T-helper 2 cell (primary cell): ENCODE measurements around the gene HOXC11.
A peak's percentile ranks its signal among the peaks of the same experiment; 100 is the strongest.

Experiments used
- DNase-seq, 5 experiments: peaks; one replicate each; pipeline versions ENCODE4 v3.0.0 to v3.0.0-alpha.2; 2012 to 2022
- total RNA-seq, 2 donors: gene quantifications; one replicate each; lab custom pipeline; 2026; lab: John Stamatoyannopoulos, UW

Gene HOXC11
- total RNA-seq, result 0 reads per million in 2 donors

DNA sequence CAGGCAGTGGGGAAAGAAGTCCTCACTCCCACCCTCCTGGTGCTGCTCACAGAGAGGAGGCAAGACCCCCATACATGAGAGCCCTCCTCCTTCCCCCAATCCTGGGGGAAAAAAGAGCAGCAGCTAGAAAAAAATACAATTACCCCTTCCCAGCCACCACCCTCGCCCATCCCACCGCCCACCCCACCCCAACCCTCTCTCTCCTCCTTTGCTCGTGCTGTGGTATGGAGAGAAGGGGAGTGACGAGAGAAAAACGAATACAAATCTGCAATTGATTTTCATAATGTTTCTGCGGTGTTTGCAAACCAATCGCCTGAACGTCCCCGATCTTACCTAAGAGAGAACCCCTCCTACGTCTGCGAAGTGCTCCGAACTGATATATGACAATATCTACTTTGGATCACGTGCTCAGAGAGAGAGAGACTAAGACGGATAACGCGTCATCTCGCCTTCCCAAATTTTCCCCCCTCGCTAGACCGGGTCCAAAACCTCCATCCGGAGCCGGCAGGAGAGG is at the start of gene HOXC11:
HOXC11 (plus strand) TSS at position 405 of the 514 bp plus-strand sequence. CDS start 116 bp downstream, outside the sequence.
- no peak for DNase-seq

DNA sequence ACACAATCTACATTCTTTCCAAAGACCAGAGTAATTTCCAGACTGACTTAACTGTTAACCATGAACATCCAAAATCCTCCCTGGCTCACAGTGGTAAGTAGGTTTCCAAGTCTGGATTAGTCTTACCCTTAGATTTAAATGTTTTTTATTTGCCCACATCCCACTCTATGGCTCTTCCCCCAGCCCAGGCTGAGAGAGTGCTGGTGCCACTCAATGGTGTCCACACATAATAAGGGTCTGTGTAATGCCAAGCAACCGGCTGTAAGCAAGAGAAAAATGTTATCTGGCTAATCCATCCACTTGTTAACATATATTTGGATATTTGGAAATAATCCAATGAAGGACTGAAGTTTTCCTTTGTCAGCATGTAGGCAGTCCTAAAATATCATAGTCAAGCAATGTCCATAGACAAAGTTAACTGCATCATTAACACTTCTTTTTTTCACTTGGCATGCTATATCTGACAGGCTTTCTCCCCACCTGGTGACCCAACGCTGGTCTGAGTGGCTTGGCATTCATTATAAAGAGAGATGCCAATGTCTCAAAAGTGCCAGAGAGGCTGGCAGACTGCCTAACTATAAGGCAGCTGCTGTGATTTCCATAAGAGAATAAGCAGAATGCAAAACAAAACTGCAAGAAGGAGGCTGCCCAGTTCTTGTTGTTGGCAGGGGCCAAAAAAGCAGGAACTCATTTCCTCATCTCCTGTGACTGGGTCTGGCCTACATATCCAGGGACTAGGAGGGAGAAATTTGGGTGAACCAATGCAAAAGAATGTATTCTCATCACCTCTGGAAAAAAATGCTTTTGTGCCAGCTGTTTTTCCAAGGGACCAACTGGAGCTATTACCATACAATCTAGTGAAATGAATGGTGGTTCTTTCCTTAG is 48.2 kb upstream of the HOXC11 start:
- no peak for DNase-seq

DNA sequence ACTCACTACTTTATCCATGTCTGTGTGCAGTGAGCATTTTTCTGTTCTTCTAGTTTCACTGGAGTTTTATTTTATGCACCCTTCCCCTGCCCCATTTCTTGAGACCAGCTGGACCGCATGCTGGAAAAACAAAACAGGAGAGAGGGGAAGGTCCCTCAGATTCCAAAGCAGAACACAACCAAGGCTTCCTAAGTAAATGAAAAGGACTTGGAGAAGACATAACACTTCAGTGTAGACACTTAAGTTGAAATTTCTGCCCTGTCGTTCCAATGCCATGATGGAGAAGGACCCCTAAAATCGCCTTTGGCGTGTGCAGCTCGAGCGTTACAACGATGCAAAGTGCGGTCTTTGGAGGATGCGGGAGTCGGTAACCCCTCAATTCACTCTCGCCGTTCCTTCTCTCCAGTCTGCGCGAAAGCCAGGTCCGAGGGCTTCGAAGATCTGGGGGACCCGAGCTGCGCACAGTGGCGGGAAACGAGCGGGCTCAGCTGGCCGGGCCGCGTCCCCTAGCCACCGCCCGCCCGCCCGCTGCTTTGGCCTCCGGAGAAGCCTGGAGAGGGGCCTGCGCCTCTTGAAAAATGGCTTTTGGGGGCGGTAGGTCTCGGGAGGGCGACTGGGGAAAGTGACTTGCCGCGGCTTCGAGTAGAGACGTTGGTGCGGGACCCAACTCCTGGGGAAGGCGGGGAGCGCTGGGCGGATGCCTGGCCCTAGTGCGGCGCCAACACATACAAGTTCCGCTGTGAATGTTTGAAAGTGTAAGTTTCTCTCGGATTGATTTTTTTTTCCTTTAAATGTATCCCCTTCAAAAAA is 45.5 kb upstream of the HOXC11 start:
- no peak for DNase-seq

DNA sequence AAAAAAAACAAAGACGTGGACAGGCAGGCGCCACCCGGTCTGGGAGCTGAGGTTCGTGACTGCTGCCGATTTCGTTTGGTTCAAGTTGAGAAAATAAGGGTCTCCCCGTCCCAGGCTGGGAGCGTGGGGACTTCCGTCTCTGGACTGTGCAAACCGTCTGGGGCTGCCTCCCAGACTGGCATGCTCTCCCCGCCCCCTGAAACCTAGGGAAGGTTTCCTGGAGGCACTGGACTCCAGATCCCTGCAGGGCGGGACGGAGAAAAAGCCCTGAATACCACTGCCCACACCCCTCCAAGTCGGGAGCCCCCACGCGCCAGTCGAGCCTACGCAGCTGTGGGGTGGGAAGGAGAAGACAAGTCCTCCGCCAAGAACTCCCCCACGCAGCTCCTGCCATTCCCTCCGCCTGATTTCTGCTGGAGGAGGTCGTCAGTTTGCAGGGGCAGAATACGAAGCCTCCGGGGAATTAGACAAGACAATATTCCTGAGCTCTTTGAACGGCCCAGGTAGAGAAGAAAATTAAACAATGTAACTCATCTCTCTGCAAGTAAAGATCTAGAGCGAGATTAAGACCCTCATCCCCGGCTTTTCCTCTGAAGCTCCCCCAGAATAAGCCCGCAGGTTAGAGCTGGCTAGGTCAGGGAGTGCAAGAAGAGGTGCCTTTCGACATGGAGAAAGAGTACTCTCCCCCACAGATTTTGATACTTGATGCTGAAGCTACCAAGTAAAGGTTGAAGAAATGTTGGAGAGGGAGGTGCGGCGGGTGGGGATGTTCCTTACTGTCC is 44.7 kb upstream of the HOXC11 start:
- no peak for DNase-seq

DNA sequence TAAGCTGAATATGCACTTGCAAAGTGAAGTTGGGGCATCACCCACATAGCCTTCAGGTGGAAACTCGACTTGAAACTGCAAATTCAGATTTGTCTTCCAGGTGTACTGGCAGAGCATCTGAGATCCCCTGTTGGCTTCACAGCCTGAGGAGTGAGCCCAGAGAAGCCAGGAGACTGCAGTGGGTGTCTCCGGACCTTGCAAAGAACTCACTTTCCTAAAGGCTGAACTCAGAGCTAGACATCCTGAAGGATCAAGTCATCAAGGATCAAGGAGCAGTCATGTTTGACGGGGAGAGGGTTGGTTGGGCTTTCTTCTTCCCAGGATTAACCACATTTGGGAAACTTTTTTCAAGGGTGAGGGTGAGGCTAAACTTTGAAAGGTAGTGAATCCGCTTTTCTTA is 43.4 kb upstream of the HOXC11 start:
- DNase-seq, result no peak

DNA sequence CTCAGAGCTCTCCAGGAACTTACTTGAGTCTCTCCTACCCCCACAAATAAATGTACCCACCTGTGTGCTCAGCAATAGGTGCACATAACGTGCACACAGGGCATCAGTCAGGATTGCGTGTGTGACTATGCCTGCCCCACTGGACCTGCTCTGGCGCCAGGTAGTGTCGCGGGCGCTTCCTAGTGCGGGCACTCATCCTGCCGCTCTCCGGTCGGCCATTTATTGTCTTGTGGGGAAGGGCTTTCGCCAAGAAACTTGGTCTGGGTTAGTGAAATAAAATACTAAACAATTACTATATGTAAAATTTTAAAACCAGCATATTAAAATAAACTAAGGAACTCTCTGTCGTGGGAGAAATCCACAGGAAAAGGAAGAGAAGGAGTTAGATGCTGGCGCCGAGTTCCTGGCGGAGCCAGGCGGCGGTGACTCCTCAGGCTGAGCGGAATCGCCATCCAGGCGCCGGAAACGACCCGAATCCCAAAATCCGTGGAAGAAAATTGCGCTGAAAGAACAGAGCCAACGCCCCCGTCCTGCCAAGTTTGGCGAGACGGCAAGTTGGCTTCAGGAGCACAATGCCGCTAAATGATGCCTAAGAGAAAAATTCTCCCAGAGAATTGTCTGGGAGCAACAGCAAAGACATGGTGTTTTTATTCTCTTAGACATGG is 42.2 kb upstream of the HOXC11 start:
- DNase-seq, result no peak

DNA sequence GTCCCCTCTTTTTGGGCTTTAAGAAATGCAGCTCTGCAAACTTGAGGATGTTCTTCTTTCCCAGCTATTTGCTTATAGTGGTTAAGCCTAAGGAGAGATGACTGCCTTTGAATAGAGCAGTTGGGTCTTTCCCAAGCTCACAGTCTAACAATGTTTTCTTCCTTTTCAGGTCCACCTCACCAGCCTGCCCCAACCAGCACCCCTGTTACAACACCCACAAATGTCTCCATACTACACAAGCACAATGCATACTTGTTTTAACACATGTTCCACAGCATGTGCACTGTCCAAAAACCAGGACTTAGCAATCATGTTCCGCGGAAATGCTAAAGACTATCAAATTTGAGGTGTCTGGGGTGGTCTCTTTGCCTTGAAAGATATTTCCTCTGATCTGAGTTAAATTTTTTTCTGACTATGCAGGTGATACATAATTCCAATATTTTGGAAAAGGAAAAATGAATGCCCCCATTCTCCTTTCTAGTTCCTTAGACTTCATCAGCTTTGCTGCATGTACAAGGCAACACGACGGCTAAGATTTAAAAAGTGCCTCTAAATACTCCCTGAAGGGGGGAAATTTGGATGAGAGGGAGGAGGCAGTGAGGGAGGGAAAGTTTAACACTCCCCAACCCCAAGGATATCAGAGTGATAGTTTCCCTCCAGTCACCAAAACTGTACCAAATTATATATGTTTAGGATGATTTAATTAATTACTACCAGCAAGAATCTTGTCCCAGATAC is 40.9 kb upstream of the HOXC11 start:
- DNase-seq, result no peak

DNA sequence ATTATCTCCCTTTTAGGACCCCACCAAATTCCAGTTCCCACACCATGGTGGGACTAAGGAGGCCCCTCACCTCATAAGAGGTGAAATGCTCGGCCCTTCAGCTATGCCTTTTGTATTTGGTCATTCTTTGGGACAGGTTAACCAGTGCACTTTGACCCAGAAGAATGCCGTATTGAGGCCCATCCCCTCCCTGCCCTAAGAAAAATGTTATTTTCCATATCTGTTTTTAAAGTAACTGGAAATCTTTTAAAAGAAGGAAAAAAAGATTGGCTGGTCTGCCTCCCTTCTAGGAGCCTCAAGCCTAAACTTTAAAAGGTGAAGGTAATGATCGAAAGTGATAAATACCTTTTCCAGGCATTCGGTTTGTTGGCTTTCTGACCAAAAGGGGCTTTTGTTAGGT is 40.0 kb upstream of the HOXC11 start:
- DNase-seq, result no peak

DNA sequence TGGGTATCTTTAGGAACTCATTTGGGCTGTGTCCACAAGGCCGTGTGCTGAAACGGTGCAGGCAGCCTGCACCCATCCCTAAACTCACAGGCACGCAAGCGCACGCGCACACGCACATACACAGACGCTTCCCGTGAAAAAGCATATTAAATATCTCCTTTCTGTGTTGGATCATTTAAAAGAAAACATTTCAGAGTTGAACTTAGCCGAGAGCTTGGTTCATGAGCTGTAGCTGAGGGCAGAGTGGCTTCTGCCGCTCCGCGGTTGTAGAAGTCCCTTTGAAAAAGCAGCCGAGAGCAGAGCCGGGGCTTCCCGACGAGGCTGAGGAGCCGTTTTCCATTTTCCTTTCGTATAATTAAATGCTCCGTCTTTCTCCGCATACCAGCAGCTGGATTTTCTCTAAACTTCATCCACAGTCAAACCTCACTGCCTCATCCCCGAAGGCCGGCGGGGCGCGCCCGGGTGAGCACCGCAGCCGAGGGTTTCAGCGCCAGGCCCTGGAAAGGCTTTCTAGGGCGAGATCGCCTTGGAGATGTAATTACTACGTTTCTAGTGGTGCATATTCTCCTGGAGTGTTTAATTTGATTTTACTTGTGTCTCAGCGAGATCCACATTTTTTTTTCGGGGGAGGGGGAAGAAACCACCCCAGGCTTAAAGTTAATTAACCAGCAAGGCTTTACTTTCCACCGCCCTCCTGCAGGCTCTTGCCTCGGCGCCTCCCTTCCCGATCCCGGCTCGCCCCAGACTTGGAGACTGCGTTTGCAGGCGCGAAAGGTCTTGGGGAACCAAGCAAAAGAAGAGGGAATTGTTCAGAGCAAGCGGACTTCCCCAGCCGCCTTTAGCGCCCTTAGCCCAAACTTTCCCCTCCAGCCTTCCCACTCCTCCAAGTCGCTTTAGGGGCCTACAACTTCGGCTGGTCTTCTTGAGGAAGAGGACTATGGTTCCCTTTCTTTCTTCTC is 37.3 kb upstream of the HOXC11 start:
- no peak for DNase-seq

DNA sequence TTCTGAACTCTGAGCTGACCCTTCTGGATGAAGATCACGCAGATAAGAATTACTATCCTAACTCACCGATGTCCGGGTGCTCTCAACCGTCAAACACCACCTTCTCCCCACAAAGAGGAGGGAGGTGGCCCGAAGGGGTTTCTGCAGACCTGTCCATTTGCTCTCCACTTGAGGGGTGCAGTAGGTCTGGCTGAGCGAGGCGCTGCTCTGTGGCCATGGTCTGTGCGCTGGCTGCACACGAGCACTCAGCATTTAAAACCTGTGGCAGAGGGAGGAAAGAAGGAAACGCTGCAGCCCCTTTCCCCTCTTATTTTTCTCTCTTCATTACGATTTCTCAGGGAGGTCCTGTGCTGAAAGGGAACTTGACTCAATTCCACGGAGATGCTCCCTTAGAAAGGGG is 35.8 kb upstream of the HOXC11 start:
- no peak for DNase-seq

DNA sequence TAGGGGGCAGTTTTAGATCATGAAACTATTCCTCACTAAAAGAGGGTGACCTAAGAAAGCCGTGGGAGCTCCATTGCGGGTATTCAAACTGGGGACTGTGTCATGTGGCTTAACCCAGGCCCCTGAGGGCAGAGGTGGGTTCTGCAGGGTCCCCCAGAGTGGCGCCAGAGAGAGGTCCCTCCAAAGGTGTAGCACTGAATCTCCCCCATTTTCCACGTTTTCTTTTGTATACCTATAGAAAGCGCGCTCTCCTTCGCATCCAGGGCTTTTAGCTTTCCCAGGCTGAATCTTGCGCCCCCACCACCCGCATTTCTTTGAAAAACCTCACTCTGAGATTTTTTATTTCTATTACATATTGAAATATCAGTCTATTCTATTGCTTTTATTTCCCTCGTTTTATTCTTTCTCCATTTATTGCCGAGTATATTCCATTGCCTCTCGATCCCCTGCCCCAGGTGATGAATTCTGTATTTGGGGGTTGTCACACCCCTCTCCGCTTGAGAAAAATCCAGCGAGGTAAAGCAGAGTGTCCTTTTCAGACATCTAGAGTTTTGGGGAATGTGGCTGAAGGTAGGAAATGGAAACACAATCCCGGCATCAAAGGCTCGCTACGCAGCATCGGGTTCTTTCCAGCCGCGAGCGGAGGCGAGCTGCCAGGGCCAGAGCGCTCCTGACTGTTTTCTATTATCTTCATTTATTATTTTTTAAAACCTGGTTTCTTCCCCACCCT is 35.2 kb upstream of the HOXC11 start:
- no peak for DNase-seq

DNA sequence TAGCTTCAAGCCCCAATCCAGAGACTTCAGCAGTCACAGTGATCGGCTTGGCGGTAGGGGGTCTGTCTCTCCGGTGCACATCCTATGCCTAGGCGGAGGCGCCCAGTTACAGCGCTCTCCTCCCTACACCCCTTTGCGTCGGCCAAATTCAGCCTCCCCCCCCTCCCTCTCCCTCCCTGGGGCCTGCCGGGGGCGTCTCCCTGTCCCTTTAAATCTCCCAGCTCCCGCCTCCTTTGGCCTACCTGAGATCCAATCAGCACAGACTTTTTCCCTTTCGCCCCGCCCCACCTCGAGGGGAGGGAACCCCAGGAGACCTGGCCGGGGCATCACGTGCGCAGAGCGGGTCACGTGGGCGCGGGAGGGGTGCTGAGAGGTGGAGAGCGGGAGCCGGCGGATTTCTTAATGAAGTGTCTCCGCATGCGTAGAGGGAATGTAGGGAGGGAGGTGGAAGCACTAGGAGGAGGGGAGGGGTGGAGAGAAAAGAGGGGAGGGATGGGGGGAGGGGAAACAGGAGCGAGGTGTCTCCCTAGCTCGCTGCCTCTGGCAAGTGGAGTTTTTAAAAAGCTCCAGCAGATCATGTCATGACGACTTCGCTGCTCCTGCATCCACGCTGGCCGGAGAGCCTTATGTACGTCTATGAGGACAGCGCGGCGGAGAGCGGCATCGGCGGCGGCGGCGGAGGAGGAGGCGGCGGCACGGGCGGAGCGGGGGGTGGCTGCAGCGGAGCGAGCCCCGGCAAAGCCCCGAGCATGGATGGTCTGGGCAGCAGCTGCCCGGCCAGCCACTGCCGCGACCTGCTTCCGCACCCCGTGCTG is 34.4 kb upstream of the HOXC11 start, which contains the start of gene HOXC13:
HOXC13 (plus strand) TSS at position 506 of the 815 bp plus-strand sequence; CDS start at position 582, 76 bp downstream.
- peak in 1 of 5 experiments; percentile 40 for DNase-seq

DNA sequence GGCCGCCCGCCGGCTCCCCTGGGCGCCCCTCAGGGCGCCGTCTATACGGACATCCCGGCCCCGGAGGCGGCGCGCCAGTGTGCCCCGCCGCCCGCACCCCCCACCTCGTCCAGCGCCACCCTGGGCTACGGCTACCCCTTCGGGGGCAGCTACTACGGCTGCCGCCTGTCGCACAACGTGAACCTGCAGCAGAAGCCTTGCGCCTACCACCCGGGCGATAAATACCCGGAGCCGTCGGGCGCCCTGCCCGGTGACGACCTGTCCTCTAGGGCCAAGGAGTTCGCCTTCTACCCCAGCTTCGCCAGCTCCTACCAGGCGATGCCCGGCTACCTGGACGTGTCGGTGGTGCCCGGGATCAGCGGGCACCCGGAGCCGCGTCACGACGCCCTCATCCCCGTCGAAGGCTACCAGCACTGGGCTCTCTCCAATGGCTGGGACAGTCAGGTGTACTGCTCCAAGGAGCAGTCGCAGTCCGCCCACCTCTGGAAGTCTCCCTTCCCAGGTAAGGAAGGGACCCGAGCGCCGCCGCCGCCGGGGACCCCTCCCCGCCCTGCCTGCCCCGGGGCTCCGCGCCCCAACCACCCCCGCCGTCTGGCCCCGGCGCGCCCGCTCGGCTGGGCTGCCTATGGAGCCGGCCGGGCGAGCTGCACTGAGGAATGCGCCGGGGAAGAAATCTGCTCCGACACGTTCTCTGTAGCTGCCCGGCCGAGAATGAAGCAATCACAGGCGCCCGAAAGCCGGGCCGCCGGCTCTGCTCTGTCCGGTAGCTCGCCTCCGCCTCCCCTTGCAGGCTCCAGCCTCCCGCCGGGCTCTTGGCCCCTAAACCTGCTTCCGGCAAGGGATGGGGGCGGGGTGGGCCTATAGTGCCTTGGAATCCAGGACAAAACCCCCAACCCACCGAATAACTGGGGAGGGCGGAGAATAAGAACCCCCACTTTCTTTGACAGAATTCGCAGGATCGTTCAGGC is 33.5 kb upstream of the HOXC11 start:
- no peak for DNase-seq

DNA sequence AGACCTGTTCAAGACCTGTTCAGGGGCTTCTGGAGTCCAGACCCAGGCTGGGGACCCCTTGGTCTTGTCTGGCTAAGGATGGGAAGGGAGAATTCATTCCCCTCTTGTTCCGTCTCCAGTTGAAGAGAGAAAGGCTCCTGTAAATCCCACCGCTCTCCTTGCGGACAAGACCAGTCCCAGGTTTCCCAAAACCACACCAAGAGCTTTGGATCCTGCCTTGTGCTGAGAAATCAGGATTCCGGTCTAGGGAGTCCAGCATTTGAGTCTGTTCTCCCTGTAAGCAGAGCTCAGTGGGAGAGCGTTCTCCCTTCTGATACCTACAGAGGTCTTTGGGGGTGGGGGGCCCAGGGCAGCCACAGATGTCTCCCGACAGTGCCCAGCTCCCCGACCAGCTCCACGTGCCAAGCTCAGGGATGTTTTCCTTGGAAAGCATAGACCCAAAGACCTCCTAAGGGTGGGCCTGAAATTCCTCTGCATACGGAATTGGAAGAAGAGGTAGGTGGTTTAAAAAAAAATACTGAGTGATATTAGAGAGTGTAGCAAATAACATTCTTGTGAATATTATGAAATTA is 32.4 kb upstream of the HOXC11 start:
- no peak for DNase-seq

DNA sequence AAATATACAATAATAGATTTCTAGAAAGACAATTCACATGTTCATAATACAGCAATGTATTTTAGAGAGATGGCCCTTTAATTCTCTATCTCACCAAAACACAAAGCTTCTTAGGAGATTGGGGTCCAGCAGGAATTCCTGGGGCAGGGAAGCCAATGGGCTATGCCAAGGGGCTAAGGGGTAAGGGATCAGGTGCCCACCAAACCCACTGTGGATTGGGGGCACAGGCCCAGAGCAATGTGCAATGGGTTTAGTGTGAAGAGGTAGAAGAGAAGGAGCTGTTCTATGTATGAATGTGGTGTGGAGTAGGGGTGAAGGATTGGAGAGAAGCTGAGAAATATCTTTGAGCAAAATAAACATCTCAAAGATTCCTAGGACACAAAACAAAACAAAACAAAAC is 31.7 kb upstream of the HOXC11 start:
- no peak for DNase-seq

DNA sequence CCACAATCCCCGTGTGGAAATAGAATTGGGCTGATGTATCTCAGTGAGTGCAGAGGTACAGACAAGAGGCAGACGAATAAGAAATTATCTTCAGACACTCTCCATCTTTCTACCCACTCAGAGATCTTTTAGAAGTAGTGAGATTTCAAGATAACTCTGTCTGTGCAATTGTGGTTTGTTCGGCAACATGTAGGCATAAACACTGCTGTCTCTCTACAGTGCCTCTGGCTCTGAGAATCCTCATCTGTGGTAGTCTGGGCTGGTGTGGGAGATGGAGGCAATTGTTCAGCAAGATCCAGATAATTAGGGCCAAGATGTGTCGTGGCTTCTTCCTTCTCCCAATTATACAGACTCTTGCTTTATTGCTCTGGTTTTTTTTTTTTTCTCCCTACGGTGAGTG is 31.2 kb upstream of the HOXC11 start:
- peak in 1 of 5 experiments; percentile 30 for DNase-seq
